Prostate gland (tissue), 2 donors: ENCODE results near the gene CD302.

Source experiments
- CTCF ChIP-seq, 4 experiments: fragments of 200-600 bp in 2 of 4; fragments of 450-650 bp in 2 of 4; sonication (generic) in 2 of 4; IDR thresholded peaks; 1 replicate in 3 of 4; 2 replicates in 1 of 4; pipeline ENCODE4 v1.5.1; 2016 to 2019; ENCODE audit warnings: antibody characterized with exemption in 4 of 4, mild to moderate bottlenecking in 2 of 4, moderate library complexity in 2 of 4
- POLR2A ChIP-seq: fragments of 450-650 bp; IDR thresholded peaks from one replicate; pipeline ENCODE4 v1.6.1; 2016; ENCODE audit warnings: antibody characterized with exemption, mild to moderate bottlenecking

GRCh38 chr2:159832026-159832425, 34.0 kb upstream of the CD302 start:
- TF ChIP-seq CTCF (IDR thresholded peaks at IDR 0.05), result no peak
- TF ChIP-seq POLR2A, result no peak
